AG04450 (cell line): ENCODE results near the gene BARX2. TPM values are rescaled to one million over a fixed set of nuclear protein-coding genes. Genes with fewer than 3 reads are reported as not detected.

Experiments
- CTCF ChIA-PET: fragments of 300-600, 350-600 bp; formaldehyde crosslinking; extraction: SDS; loops from one replicate; lab custom pipeline; 2022; ENCODE audit warnings: antibody characterized with exemption, inconsistent platforms; lab: Charles Lee
- POLR2A ChIA-PET: fragments of 350-600 bp; formaldehyde crosslinking; extraction: SDS; loops from one replicate; lab custom pipeline; 2021; ENCODE audit warnings: antibody characterized with exemption, inconsistent platforms; lab: Yijun Ruan, JAX
- DNase-seq: peaks from one replicate; pipeline ENCODE4 v3.0.0-alpha.2; 2011; ENCODE audit warnings: low read depth, low spot score
- H3K27ac ChIP-seq: one replicate; pipeline ENCODE4 v1.5.1; 2012; ENCODE audit warnings: low read depth, low read length, control low read depth
- H3K27me3 ChIP-seq: one replicate; pipeline ENCODE4 v1.6.0; 2012; ENCODE audit warnings: low read length; ENCODE audit not compliant: control insufficient read depth, insufficient read depth
- H3K4me3 ChIP-seq: 2 replicates; pipeline ENCODE4 v1.5.1; 2011; ENCODE audit warnings: mild to moderate bottlenecking, low read depth, low read length, control low read depth
- H3K9me3 ChIP-seq: 2 replicates; pipeline ENCODE4 v1.5.1; 2012; ENCODE audit warnings: low read length; ENCODE audit not compliant: control insufficient read depth, insufficient read depth
- polyA plus RNA-seq: library from polyadenylated mRNA; depleted of rRNA; stranded (reverse); fragments of >200 nt; gene quantifications from 2 replicates; pipeline ENCODE4 v1.2.3, GENCODE V29; 2011
- TF ChIP-seq, protein P1 (sequence below): IDR thresholded peaks from 2 replicates; pipeline ENCODE4 v1.5.1; 2011; ENCODE audit warnings: low read depth, low read length, control low read depth, inconsistent platforms

The BARX2 gene
- polyA plus RNA-seq, 1 experiment, result not detected

DNA sequence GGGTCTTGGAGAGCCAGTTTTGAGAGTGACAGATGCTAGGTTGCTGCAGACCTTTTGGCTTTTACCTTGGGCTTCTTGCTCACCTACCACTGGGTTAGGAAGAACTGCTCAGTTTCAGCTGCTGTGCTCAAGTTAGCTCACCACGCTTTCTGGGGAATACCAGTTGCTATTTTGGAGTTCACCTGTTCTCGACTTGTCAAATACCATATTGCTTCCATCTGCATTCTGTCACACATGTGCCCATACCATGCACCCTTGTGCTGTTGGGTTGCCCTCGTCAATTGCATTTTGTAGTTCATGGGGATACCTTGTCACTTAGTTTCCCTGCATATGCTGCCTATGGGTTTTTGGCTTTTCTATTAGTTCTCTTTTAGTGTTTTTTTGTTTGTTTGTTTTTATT, 23.0 kb upstream of the BARX2 start:
- DNase-seq, result no peak
- Histone ChIP-seq H3K27me3 (peaks cover 17% of the 10 kb centered on the region), H3K9me3 (no peaks in the 10 kb centered on the region), H3K4me3 (no peak overlapping the region), H3K27ac (no peak overlapping the region)
- TF ChIP-seq, protein P1, sequence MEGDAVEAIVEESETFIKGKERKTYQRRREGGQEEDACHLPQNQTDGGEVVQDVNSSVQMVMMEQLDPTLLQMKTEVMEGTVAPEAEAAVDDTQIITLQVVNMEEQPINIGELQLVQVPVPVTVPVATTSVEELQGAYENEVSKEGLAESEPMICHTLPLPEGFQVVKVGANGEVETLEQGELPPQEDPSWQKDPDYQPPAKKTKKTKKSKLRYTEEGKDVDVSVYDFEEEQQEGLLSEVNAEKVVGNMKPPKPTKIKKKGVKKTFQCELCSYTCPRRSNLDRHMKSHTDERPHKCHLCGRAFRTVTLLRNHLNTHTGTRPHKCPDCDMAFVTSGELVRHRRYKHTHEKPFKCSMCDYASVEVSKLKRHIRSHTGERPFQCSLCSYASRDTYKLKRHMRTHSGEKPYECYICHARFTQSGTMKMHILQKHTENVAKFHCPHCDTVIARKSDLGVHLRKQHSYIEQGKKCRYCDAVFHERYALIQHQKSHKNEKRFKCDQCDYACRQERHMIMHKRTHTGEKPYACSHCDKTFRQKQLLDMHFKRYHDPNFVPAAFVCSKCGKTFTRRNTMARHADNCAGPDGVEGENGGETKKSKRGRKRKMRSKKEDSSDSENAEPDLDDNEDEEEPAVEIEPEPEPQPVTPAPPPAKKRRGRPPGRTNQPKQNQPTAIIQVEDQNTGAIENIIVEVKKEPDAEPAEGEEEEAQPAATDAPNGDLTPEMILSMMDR, result no peak
- POLR2A ChIA-PET, result no interaction called here
- CTCF ChIA-PET, result interaction anchor here (1.0 kb wide), 1 partner anchor 11 kb away, joined by 4 read pairs; no protein-coding TSS in a partner anchor

DNA sequence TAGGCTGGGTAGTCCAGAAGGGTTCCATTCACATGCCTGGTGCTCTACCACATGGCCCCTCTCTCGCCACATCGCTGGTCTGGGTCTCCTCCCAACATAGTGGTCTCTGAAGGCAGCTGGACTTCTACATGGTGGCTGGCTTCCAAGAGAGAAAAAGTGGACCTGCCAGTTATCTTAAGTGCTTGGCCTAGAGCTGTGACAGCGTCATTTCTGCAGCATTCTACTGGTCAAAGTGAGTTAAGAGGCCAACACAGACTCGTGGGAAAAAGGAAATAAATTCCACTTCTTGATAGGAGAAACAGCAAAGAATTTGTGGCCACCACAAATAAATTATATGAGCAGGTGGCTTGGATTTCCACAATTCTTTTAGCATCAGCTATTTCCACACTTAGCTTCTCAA, 21.0 kb upstream of the BARX2 start:
- ChIA-PET POLR2A (no interaction called here), CTCF (interaction anchor here (1.4 kb wide), 2 partner anchors 9 to 395 kb away, joined by 3 to 7 read pairs; no protein-coding TSS in a partner anchor)
- H3K27me3 ChIP-seq, result peaks cover 17% of the 10 kb centered on the region
- H3K9me3 ChIP-seq, result no peaks in the 10 kb centered on the region
- no peak overlapping the region for H3K4me3 ChIP-seq
- TF ChIP-seq, protein P1, result no peak
- H3K27ac ChIP-seq, result no peak overlapping the region
- no peak for DNase-seq

DNA sequence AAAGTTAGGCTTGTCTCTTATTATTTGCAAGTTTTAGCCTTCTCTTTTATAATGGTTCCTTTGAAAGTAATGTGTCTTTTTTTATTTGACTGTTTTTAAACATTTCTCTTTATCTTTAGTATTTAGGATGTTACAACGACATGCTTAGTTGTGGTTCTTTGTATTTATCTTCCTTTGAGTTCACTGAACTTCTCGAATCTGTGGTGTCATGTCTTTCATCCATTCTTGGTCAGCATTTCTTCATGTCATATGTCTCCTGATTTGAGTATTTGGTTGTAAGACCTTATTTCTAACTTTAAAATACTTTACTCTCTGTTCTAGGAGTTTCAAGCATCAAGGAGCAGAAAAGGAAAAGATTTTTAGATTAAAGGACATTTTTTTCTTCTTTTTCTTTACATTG, 15.9 kb upstream of the BARX2 start:
- no peak for DNase-seq
- TF ChIP-seq, protein P1, result no peak
- H3K27me3 ChIP-seq, result peaks cover 7% of the 10 kb centered on the region

DNA sequence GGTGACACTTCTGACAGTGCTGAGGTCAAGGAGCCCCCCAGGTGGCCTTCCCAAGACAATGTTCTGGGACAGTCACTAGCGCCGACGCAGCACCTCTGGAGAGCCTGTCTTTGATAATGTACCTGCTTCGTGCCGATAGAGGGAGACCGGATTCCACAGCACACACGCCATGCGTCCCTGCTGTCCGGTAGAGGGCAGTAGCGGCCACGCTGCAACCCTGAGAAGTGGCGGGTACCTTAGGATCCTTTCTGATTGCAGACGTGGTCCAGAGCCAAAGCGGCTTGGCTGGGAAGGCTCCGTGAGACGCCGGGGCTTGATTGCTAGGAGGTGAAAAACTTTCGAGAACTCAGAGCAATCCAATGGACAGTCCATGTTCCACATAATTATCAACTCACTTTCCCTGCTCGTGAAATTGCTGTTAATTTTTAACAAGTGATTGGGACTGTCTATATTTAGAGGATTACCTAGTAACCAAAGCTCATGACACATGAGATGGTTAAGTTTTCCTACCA, 11.4 kb upstream of the BARX2 start:
- ChIA-PET POLR2A (no interaction called here), CTCF (interaction anchor here (0.5 to 5.0 kb wide), 18 partner anchors 9 to 1505 kb away, joined by 3 to 137 read pairs (median 3); partner anchors contain the start of gene BARX2)
- Histone ChIP-seq H3K27me3 (peaks cover 5% of the 10 kb centered on the region), H3K4me3 (no peak overlapping the region), H3K9me3 (no peaks in the 10 kb centered on the region), H3K27ac (no peak overlapping the region)
- peak; percentile 63 for DNase-seq
- TF ChIP-seq, protein P1, result peak; percentile 100

More for the DNA sequence above, 15.9 kb upstream of the BARX2 start:
- H3K9me3 ChIP-seq, result no peaks in the 10 kb centered on the region
- no peak overlapping the region for H3K27ac ChIP-seq
- ChIA-PET POLR2A (no interaction called here), CTCF (interaction anchor here (2.6 kb wide), 1 partner anchor 390 kb away, joined by 13 read pairs; no protein-coding TSS in a partner anchor)
- H3K4me3 ChIP-seq, result no peak overlapping the region

DNA sequence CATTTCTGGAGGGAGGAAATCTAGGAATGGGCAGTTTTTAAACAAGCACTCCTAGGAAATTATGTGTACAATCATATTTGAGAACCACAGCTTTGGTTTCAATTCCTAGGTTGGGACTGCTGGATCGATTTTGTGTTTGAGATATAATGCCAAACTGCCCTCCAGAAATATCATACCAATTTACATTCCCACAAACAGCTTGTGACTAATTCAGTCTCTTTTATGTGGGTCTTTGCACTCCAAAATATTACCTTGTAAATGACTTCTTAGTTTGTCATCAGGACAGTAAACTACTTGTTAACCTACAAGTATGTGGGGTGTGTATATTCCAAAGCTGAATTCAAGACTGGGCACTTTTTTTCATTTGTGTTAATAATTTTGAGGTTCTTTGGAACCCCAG, 9.8 kb upstream of the BARX2 start:
- ChIA-PET POLR2A (no interaction called here), CTCF (interaction anchor here (0.7 to 5.0 kb wide), 4 partner anchors 10 to 383 kb away, joined by 3 to 137 read pairs (median 20); partner anchors contain the start of gene BARX2)
- peaks cover 8% of the 10 kb centered on the region for H3K27me3 ChIP-seq
- no peaks in the 10 kb centered on the region for H3K9me3 ChIP-seq
- H3K4me3 ChIP-seq, result no peak overlapping the region
- TF ChIP-seq, protein P1, result no peak
- H3K27ac ChIP-seq, result no peak overlapping the region
- no peak for DNase-seq
